Left ventricle myocardium superior (tissue), 1 donor: ENCODE results near the gene BCLAF1. TPM values are rescaled to one million over a fixed set of nuclear protein-coding genes. Genes with fewer than 3 reads are reported as not detected.

Experiments used
- ATAC-seq: fragments of 200-7000 bp; cut with Tn5 transposase; one replicate; pipeline ENCODE4 v1.9.1; 2020; ENCODE audit warnings: mild to moderate bottlenecking, moderate library complexity
- DNase-seq: peaks from one replicate; pipeline ENCODE4 v3.0.0-alpha.2; 2020
- intact Hi-C: fragments of 100-400 bp; cut with micrococcal nuclease; formaldehyde crosslinking; loops from one replicate; pipeline ENCODE4 v1.11.0; 2022
- total RNA-seq: library from RNA; stranded (reverse); fragmentation: NEBNext Ultra II Directional; extraction: Animal tissue kit (Norgen Biotek cat#: 25700); gene quantifications from one replicate; pipeline ENCODE4 v1.2.1, GENCODE V29; 2021
- donor health status: DM: no; HTN: yes; CAD: no; lungs with severe emphysema.

BCLAF1 gene
- total RNA-seq, 1 donor from 2014 or later: 67.0 TPM

DNA sequence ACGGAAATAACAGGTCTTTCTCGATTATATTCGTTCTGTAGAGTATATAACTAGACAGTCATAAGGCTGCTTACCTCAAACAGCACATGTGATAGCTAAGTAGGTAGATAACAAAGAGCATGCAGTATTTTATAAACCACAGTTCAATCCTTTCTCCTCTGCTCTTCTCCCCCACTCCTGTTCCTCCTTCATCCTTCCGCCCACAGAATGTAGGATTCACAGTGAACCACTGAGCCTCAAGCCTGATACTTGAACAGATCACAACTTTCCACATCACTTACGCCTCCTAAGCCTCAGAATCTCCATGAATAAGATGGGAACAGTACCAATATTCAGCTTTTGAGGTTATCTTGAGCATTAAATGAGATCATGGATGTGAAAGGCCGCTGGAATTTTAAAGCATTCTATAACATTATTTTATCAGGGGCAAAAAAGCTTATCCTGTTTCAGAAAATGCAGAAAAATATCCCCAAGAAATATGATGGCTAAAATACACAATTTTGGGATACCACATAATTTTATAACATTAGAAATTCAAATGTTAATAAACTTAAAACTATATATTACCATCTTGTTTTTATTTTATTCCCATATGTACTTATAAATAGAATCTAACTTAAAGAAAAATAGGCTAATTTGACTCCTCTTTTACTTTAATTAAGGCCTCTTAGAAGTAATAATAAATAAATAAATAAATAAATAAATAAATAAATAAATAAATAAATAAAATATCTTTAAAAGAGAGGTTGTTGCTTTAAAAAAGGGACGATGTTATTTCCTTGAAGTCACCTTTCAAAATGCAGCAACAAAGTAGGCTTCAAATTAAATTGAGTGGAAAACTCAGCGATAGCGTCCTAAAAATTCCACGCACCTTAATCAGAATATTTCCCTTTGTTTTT is 72.9 kb downstream of the BCLAF1 start:
- DNase-seq: no peak
- intact Hi-C loops: no loop called here
- ATAC-seq: no peak

DNA sequence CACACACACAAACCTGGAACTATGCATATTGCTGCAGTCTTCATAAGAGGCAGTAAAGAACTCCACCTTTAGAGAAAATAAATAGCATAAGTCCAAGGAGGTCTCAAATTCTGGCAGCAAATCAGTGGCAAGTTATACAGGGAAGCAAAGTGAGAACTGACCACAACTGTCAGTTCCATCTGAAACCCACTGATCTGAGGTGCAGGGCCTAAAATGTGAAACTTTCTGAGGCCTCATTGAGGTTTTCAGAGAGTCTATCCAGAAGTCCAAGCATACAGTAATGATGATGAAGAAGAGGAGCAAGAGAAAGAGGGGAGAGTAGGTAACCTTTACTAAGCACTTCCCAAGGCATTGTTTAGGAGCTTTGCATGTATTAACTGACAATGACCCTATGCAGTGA is 75.8 kb downstream of the BCLAF1 start:
- no peak for DNase-seq
- intact Hi-C loops: no loop called here
- ATAC-seq: no peak

DNA sequence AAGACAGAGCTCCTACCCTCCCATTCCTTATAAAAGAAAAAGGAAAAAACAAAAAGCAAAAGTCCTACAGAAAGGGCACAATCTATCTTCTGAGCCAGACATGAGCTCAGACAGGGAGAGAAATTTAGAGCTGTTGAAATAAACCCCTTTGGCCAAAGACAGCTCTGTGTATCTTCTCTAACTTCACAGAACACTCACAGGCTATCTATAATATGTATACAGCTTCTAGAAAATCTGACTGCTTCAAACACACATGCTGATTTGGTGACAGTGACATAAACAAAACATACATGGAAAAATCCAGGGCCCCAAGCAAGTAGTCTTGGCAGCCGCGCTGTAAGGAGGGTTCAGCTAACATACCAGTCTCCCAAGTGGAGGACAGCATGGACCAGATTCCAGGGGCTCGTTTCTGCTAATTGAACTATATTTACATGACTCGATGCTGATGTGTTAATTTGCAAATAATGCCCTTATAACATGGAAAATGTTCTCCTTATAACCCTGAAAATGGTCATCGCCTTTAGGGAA is 76.6 kb downstream of the BCLAF1 start:
- intact Hi-C loops: no loop called here
- no peak for DNase-seq
- no peak for ATAC-seq

DNA sequence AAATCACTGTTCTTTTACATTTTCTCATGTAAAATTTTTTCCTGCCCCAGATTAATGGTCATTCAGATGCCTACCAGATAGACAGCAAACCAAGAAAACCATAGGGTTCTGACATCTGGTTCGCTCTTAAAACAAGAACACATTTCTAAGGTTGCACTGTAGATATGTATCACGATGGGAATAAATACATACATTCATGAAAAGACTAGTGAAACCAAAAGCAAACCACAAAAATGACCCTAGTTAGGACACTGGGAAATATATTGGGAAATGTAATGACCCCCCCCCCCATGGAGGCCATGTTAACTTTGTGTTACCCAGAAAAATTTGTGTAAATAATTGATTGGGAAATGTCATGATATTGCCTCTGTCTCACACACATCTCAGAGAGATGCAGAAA is 77.0 kb downstream of the BCLAF1 start:
- ATAC-seq: no peak
- intact Hi-C loops: no loop called here
- no peak for DNase-seq

DNA sequence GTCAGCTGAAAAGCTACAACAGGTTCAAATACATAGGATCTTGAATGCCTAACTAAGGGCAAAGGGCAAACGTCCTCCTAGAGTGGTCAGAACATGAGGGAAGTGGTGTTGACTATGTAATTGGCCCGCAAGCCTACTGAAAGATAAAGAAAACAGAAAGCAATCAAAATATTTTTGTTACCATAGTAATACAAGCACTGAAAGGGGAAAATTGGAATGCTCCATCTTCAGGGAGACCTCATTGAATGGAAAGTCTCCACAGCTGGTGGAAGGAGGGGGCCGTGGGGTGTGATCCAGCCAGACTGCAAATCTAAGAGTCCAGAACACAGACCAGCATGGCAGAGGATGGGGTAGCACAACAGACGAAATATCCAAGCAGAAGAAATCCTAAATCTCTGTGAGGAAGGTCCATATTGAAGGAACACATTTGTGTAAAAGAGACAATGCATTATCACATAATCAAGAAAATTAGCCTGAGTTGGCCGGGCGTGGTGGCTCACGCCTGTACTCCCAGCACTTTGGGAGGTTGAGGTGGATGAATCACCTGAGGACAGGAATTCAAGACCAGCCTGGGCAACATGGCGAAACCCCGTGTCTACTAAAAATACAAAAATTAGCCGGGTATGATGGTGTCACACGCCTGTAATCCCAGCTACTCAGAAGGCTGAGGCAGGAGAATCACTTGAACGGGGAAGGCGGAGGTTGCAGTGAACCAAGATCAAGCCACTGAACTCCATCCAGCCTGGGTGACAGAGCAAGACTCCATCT is 79.1 kb downstream of the BCLAF1 start:
- DNase-seq (no peak), ATAC-seq (no peak)
- intact Hi-C loops: no loop called here

DNA sequence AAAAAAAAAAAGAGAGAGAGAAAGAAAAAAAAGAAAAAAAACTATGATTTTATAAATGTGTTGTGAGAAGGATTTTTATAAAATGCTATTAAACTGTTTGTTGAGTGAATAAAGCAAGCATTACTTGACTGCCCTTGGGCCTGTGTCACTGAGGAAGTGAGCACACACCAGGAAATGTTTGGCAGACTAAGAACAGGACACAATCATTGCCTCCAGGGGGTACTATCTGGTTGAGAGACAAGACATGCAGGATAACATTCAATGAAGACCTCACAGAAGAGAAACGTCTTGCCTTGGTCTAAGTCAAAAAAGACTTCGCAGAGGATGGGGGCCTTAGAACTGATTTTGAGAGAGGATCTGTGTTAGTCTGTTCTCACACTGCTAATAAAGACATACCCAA is 80.2 kb downstream of the BCLAF1 start:
- intact Hi-C loops: no loop called here
- ATAC-seq (no peak), DNase-seq (no peak)

DNA sequence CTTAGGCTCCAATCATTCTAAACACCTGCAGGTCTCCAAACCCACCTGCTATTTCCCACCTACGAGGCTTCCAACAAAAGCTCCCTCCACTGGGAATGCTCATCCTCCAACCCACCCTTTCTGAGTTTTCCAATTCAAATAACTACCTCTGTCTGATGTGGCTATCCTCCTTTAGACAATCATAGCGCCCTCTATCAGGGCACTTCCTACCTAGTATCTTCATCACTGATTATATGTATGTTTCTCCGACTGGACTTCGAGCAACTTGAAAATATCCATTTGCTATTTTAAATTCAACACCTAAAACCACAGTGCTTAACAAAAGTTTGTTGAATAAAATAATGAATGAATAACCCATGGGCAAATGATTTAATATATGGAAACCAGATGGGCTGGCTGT is 80.9 kb downstream of the BCLAF1 start:
- intact Hi-C loops: no loop called here
- no peak for ATAC-seq
- DNase-seq: no peak

Other genes starting within 250 kb of the BCLAF1 start
- 0.25 TPM for gene MTFR2, start 39.5 kb downstream of the BCLAF1 start, total RNA-seq